ENCODE results near the gene TSKU.
"Not testable (repeated sequence)": the region's sequence is repeated elsewhere in the genome, so short reads cannot be mapped to it uniquely, and the experiment has no call there.

TSKU gene

DNA sequence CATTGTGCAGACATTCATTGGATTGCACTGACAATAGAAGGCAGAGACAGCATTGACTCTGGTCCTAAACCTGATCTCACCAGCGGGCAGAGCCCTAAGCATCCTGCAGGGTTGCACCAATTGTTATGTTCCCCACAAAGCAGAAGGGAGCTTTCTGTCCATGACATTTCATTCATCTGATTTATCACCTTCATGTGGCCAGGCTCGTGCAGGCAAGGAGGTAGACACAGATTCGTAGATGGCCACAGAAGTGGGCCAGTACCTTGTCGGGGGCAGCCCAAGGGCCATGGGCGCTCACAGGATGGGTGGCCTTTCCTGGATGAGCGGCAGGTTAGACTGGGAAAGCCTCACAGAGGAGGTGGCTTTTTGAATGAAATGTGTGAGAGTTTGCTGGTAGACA, 2.9 kb downstream of the TSKU start:
- H3K27me3 ChIP-seq (ENCODE audit: control insufficient read depth, insufficient read depth, low read length), result no peaks in the 10 kb centered on the region

DNA sequence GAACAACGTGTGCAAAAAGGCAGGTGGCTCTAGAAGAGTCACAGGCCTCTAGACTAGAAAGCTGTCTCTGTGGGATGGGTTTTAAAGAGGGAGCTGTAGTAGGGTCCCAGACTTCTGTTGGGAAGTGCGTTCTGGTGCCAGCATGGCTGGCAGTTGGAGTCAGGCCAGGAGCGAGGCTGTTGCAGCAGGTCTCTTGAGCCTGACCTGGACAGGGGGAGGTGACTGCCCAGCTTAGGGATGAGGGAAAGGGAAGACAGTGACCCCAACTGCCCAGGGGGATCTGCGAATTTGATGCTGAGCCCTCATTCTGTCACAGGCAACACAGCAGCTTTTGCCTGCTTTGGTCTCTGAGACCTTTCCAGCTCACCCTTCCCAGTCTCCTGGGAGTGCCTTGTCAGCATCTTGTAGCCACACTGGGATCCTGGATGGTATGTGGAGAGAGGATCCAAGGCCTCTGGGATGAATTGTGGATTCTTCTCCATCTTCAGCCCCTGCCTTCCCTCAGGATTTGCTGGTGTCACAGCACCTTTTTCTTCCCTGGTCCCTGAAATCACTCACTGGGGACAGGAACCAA, 3.4 kb downstream of the TSKU start:
- Histone ChIP-seq H3K36me3 (ENCODE audit: insufficient read depth, low read length) (no peaks in the 10 kb centered on the region), H3K27me3 (ENCODE audit: control insufficient read depth, insufficient read depth, low read length) (no peaks in the 10 kb centered on the region), H3K4me1 (ENCODE audit: control insufficient read depth, insufficient read depth, low read length) (peaks cover 11% of the 10 kb centered on the region), H3K4me2 (ENCODE audit: low read length) (no peak overlapping the region), H3K9ac (ENCODE audit: low read depth, low read length) (no peak overlapping the region), H3K4me3 (ENCODE audit: low read length) (no peak overlapping the region), H3K9me3 (replicated peaks; ENCODE audit: low read length) (no peaks in the 10 kb centered on the region)

More for the DNA sequence above, 2.9 kb downstream of the TSKU start:
- Histone ChIP-seq H3K9ac (ENCODE audit: low read depth, low read length) (no peak overlapping the region), H3K4me3 (ENCODE audit: low read length) (no peak overlapping the region), H3K4me1 (ENCODE audit: control insufficient read depth, insufficient read depth, low read length) (peaks cover 11% of the 10 kb centered on the region), H3K4me2 (ENCODE audit: low read length) (no peak overlapping the region), H3K36me3 (ENCODE audit: insufficient read depth, low read length) (no peaks in the 10 kb centered on the region), H3K9me3 (replicated peaks; ENCODE audit: low read length) (no peaks in the 10 kb centered on the region)

DNA sequence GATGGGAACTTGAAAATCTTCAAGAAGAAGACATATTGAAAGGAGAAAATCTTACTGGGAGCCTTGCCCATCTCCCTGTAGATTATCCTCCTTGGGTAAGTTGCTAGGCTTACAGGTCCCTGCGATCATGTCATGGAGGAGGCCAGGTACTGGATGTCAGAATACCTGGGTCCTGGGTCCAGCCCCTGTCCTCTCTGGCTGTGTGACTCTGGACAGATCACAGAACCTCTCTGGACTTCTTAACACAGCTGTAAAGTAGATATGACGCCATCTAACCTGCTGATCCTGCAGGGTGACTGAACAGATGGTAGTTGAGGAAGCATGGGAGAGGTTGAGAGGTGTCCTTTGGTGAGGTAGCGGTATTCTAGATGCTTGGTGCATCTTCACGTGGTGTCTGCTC, 4.1 kb downstream of the TSKU start:
- Histone ChIP-seq H3K27me3 (ENCODE audit: control insufficient read depth, insufficient read depth, low read length) (no peaks in the 10 kb centered on the region), H3K4me3 (ENCODE audit: low read length) (no peak overlapping the region), H3K4me2 (ENCODE audit: low read length) (no peak overlapping the region), H3K36me3 (ENCODE audit: insufficient read depth, low read length) (no peaks in the 10 kb centered on the region), H3K9ac (ENCODE audit: low read depth, low read length) (no peak overlapping the region), H3K9me3 (replicated peaks; ENCODE audit: low read length) (no peaks in the 10 kb centered on the region), H3K4me1 (ENCODE audit: control insufficient read depth, insufficient read depth, low read length) (peaks cover 14% of the 10 kb centered on the region)

DNA sequence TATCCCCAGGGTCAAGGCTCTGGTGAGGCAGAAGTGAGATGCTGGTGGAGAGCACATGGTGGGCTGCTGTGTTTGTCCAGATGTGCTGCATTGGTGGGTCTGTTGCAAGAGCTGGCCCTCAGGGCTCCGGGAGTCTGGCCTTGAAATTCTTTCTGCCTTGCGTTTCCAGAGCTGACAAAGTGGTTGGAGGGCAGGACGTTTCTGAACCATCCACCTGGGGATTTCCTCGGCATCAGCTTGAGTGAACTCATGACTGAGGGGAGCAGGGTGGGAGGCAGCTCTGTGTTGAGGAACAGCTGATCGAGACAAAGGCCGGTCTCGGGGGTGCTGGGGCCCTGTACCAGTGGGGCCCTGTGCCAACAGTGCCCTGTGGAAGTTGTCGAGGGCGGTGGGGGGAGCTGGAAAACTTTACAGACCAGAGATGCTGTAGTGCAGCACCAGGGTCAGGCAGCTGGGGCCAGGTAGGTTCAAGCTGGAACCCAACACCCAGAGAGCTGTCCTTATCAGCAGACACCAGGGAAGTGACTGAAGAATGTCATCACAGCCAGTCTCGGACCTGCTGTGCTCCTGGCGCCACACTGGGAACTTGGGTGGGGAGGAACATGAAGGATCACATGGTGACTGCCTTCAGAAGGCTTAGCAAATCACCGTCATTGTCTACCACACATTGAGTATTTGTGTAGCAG, 4.9 kb downstream of the TSKU start:
- Histone ChIP-seq H3K9ac (ENCODE audit: low read depth, low read length) (no peak overlapping the region), H3K36me3 (ENCODE audit: insufficient read depth, low read length) (no peaks in the 10 kb centered on the region), H3K27me3 (ENCODE audit: control insufficient read depth, insufficient read depth, low read length) (no peaks in the 10 kb centered on the region), H3K9me3 (replicated peaks; ENCODE audit: low read length) (no peaks in the 10 kb centered on the region), H3K4me1 (ENCODE audit: control insufficient read depth, insufficient read depth, low read length) (peaks cover 14% of the 10 kb centered on the region), H3K4me2 (ENCODE audit: low read length) (no peak overlapping the region), H3K4me3 (ENCODE audit: low read length) (no peak overlapping the region)

DNA sequence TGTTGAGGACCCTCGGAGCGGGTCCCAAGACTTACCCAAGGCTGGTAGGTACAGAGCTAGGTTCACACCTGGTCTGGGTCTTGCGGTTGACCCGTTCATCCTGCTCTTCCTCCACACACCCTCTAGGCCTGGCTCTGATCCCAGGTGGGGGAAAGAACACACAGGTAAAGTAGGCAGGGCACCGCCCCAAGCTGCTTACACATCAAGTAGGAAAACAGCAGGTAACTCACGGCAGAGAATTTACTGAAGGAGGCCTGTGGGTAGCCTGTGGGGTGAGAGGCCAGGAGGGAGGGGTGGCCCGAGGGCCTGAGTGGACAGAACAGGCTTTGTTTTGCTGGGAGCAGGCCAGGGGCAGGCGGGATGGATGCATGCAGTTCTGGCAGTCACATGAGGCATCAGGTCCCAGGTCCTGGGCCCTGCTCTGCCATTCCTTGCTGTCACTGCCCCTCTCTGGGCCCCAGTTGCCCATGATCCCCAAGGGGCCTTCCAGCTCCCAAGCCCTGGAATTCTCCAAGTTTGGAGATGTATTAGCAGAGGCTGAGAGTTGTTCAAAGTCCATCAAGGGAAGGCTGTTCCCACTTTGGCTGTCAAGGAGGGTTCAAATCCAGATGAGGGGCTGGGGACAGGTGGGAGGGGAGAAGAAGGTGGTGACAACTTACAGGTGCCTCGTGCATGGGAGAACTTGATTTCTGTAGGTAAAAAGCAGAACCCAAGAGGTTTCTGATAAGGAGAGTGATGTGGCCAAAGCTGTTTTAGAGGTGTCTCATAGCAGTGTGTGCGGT, 5.7 kb downstream of the TSKU start:
- no peak overlapping the region for H3K4me3 ChIP-seq (ENCODE audit: low read length)
- H3K9me3 ChIP-seq (replicated peaks; ENCODE audit: low read length), result no peaks in the 10 kb centered on the region
- no peak overlapping the region for H3K4me2 ChIP-seq (ENCODE audit: low read length)
- no peak overlapping the region for H3K9ac ChIP-seq (ENCODE audit: low read depth, low read length)
- no peaks in the 10 kb centered on the region for H3K27me3 ChIP-seq (ENCODE audit: control insufficient read depth, insufficient read depth, low read length)
- no peaks in the 10 kb centered on the region for H3K36me3 ChIP-seq (ENCODE audit: insufficient read depth, low read length)
- H3K4me1 ChIP-seq (ENCODE audit: control insufficient read depth, insufficient read depth, low read length), result peaks cover 11% of the 10 kb centered on the region

DNA sequence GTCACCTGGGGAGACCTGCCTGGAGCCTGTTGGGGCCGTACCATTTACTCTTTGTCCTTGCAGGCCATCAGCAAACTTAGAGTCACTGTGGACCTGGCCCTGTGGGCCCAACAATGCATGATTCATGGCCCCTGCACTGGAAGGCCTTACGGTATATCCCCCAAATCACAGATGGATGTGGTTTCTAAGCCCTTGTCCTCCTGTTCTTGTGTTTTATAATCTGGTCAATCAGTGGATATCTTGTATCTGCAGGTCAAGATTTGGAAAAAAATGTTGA, 6.2 kb downstream of the TSKU start:
- Histone ChIP-seq H3K27me3 (ENCODE audit: control insufficient read depth, insufficient read depth, low read length) (no peaks in the 10 kb centered on the region), H3K4me1 (ENCODE audit: control insufficient read depth, insufficient read depth, low read length) (peaks cover 7% of the 10 kb centered on the region), H3K4me3 (ENCODE audit: low read length) (no peak overlapping the region), H3K36me3 (ENCODE audit: insufficient read depth, low read length) (no peaks in the 10 kb centered on the region), H3K9me3 (replicated peaks; ENCODE audit: low read length) (no peaks in the 10 kb centered on the region), H3K9ac (ENCODE audit: low read depth, low read length) (no peak overlapping the region), H3K4me2 (ENCODE audit: low read length) (no peak overlapping the region)

DNA sequence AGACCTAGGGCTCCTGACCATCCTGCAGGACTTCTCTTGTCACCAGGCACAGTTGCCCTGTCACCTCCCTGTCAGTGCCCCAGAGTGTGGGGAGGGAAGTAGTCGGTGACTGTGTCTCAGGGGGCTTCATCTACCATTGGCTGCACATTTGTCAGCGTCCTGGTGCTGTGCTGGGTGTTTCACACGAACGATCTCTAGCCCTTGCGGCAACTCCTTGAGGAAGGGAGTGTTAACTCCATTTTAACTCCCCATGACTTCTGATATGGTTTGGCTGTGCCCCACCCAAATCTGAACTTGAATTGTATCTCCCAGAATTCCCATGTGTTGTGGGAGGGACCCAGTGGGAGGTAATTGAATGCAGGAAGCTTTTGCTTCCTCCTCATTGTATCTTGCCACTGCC, 7.1 kb downstream of the TSKU start:
- Histone ChIP-seq H3K4me3 (ENCODE audit: low read length) (no peak overlapping the region), H3K9ac (ENCODE audit: low read depth, low read length) (no peak overlapping the region), H3K4me1 (ENCODE audit: control insufficient read depth, insufficient read depth, low read length) (peaks cover 6% of the 10 kb centered on the region), H3K27me3 (ENCODE audit: control insufficient read depth, insufficient read depth, low read length) (no peaks in the 10 kb centered on the region), H3K4me2 (ENCODE audit: low read length) (no peak overlapping the region), H3K9me3 (replicated peaks; ENCODE audit: low read length) (no peaks in the 10 kb centered on the region), H3K36me3 (ENCODE audit: insufficient read depth, low read length) (no peaks in the 10 kb centered on the region)

DNA sequence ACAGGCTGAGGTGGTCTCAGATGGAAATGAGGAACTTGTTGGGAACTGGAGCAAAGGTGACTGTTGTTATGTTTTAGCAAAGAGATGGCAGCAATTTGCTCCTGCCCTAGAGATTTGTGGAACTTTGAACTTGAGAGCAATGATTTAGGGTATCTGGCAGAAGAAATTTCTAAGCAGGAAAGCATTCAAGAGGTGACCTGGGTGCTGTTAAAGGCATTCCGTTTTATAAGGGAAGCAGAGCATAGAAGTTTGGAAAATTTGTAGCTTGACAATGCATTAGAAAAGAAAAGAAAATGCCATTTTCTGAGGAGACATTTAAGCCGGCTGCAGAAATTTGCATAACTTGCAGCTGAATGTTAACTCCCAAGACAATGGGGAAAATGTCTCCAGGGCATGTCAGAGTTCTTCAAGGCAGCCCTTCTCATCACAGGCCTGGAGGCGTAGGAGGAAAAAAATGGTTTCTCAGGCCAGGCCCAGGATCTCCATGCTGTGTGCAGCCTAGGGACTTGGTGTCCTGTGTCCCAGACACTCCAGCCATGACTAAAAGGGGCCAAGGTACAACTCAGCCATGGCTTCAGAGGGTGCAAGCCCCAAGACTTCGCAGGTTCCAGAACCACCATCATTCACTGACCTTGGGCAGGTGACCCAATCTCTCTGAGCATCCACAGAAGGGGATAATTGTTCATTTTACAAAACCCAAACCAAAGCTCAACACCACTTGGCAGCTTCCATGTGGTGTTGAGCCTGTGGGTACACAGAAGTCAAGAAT, 8.0 kb downstream of the TSKU start:
- H3K4me2 ChIP-seq (ENCODE audit: low read length); H3K4me1 ChIP-seq (ENCODE audit: control insufficient read depth, insufficient read depth, low read length); H3K4me3 ChIP-seq (ENCODE audit: low read length); H3K36me3 ChIP-seq (ENCODE audit: insufficient read depth, low read length); H3K27me3 ChIP-seq (ENCODE audit: control insufficient read depth, insufficient read depth, low read length); H3K9ac ChIP-seq (ENCODE audit: low read depth, low read length); H3K9me3 ChIP-seq (replicated peaks; ENCODE audit: low read length): not testable (repeated sequence)

DNA sequence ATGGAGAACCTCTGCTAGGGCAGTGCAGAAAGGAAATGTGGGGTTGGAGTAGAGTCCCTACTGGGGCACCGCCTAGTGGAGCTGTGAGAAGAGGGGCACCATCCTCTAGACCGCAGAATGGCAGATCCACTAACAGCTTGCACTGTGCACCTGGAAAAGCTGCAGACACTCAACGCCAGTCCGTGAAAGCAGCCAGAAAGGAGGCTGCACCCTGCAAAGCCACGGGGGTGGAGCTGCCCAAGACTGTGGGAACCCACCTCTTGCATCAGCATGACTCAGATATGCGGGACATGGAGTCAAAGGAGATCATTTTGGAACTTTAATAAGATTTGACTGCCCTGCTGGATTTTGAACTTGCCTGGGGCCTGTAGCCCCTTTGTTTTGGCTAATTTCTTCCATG, 8.7 kb downstream of the TSKU start:
- H3K9me3 ChIP-seq (replicated peaks; ENCODE audit: low read length), result no peaks in the 10 kb centered on the region
- no peaks in the 10 kb centered on the region for H3K27me3 ChIP-seq (ENCODE audit: control insufficient read depth, insufficient read depth, low read length)
- no peak overlapping the region for H3K9ac ChIP-seq (ENCODE audit: low read depth, low read length)
- no peaks in the 10 kb centered on the region for H3K36me3 ChIP-seq (ENCODE audit: insufficient read depth, low read length)
- H3K4me2 ChIP-seq (ENCODE audit: low read length), result no peak overlapping the region
- H3K4me1 ChIP-seq (ENCODE audit: control insufficient read depth, insufficient read depth, low read length), result peaks cover 6% of the 10 kb centered on the region
- H3K4me3 ChIP-seq (ENCODE audit: low read length), result no peak overlapping the region

DNA sequence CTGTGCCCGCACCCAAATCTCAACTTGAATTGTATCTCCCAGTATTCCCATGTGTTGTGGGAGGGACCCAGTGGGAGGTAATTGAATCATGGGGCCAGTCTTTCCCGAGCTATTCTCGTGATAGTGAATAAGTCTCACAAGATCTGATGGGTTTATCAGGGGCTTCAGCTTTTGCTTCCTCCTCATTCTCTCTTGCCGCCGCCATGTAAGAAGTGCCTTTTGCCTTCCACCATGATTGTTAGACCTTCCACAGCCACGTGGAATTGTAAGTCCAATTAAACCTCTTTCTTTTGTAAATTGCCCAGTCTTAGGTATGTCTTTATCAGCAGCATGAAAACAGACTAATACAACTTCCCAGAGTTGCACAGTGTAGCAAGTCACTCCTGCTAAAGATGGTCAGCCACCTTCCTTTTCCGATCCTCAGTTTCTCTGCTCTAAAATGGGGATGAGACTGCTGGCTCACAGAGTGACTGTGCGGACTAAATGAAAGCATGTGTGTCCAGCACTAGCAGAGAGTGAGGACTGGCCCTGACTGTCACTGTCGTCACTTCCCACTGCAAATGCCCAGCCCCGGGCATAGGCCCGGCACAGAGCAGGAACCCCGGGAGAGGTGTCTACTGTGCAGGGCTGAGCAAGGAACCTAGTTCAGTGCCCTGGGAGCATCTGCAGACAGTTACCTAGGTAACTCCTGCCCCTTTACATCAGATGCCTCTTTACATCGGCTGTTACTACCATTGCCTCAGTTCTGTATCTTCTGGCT, 9.5 kb downstream of the TSKU start:
- peaks cover 6% of the 10 kb centered on the region for H3K4me1 ChIP-seq (ENCODE audit: control insufficient read depth, insufficient read depth, low read length)
- no peak overlapping the region for H3K4me2 ChIP-seq (ENCODE audit: low read length)
- H3K9me3 ChIP-seq (replicated peaks; ENCODE audit: low read length), result no peaks in the 10 kb centered on the region
- no peaks in the 10 kb centered on the region for H3K27me3 ChIP-seq (ENCODE audit: control insufficient read depth, insufficient read depth, low read length)
- H3K36me3 ChIP-seq (ENCODE audit: insufficient read depth, low read length), result no peaks in the 10 kb centered on the region
- no peak overlapping the region for H3K4me3 ChIP-seq (ENCODE audit: low read length)
- no peak overlapping the region for H3K9ac ChIP-seq (ENCODE audit: low read depth, low read length)
